Astrocyte of the cerebellum (primary cell): Measurements from ENCODE around the gene TEX44.

ENCODE experiments used
- DNase-seq: peaks from one replicate; pipeline ENCODE4 v3.0.0-alpha.2; 2011; ENCODE audit warnings: low read depth
- H3K4me3 ChIP-seq: 2 replicates; pipeline ENCODE4 v1.5.1; 2011; ENCODE audit warnings: mild to moderate bottlenecking, low read depth, low read length, moderate library complexity
- CTCF ChIP-seq: IDR thresholded peaks from 2 replicates; pipeline ENCODE4 v1.5.1; 2012; ENCODE audit warnings: low read length, low read depth, moderate library complexity, mild to moderate bottlenecking; ENCODE audit errors: missing control alignments
- in situ Hi-C: cut with HindIII; loops from 2 replicates; pipeline ENCODE4 v1.10.0; 2017; ENCODE audit warnings: low sequenced_read_pairs

TEX44 gene

DNA sequence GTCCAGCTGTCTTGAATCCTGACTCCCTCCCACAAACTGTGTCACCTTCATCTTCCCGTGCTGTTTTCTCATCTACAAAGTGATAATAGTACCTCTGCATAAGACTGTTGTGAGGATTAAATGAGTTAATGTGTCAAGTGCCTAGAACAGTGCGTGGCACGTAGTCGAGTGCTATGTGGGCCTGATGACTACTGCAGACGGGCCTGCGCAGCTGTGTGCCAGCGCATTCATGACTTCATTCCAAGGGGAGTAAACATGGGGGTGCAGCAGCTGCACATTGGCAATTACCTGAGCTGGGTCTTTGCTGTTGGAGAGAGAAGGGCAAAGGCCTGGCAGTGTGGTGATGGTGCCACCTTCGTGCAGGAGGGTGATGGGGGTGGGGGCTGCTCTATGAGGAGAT, 5.0 kb downstream of the TEX44 start:
- DNase-seq = no peak
- in situ Hi-C loops = no loop called here
- no peak overlapping the region for H3K4me3 ChIP-seq
- TF ChIP-seq CTCF = no peak

DNA sequence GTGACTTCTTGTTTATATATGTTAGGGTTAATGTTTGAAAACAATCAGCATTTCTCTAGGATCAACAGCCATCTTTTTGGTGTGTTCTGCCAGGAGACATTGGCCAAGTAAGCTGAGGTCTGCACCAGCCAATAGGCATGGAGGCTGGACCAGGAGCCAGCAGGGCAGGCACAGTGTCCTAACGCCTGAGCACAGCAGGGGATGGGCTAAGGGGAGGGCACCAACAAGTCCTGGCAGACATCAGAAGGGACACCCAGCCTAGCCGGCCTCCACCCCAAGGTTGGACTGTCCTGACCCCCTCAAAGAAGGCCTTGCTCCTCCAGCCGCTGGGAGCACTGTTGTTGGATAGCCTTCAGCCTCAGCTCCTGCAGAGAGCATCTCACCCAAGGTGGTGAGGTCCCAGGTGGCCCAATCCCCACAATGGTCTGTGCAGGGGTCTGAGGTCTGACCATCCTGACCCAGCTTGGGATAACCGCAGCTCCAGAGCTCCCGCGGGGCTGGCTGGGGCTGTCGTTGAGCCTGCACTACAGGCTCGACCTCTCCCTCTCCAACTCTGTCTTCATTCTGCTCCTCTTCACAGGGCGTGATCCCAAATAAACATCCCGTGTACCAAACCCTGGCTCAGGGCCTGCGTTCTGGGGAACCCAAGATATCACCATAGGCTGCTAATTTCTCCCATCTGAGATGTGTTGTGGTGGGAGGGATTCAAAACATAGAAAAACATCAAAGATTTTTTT, 8.1 kb downstream of the TEX44 start:
- in situ Hi-C loops = no loop called here
- no peak for DNase-seq
- TF ChIP-seq CTCF = no peak

DNA sequence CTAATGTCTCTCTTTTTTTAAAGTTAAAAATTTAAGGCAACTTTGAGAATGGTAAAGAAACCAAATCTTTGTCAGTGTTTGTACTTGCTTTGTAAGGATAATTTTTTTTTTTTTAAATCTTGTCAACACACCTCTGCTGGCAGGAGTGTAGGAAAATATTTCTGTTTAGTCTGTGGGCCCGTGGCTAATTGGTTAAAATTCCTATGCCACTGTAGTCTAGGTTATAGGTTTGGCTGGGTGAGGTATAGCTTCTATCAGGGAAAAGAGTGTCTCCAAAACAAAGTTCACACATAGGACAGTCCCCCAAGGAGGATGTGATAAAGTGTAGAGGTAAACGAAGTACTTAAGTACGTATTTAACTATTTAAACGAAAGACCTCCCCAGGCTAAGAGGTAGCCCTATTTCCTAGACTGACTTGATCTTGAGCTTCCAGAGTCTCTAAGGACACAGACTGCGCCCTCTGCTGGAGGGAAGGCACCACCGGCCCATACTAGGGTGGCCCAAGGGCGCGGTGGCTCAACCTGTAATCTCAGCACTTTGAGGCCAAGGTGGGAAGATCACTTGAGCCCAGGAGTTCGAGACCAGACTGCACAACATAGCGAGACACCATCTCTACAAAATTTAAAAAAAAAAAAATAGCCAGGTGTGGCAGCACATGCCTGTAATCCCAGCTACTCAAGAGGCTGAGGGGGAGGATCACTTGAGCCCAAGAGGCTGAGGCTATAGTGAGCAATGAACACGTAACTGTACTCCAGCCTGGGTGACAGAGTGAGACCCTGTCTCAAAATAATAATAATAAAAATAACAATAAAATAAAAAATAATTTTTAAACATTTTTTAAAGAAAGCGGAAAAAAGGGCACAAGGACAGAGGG, 8.9 kb downstream of the TEX44 start:
- TF ChIP-seq CTCF = peak; percentile 90
- peak; percentile 62 for DNase-seq

More for the DNA sequence above, 8.1 kb downstream of the TEX44 start:
- no peak overlapping the region for H3K4me3 ChIP-seq

DNA sequence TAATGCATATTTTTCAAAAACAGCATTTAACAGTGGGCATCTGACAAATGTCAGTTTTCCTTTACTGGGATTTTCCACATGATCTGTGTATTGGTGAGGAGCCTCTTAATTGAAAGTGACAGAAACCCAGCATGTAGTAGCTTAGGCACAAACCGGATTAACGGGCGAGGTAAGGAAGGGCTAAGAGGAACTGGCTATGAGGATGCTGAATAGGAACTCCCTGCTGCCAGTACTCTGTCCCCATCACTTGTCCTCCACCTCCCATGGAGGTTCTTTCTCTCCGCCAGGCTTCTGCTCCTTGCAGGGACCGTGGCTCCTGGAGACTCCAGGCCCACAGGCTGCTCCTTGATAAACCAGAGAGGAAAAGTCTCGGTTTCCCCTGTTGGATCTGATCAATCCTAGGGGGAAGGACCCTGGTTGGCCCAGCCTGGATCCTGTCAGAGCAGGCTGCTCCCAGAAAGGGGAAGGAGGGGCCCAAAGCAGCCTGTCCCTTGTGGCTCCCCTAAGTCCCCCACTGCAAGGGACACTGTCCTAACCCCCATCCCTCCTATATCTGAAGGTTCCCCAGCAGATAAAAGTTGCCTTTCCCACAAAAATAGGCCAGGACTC, 10.3 kb downstream of the TEX44 start:
- no peak for TF ChIP-seq CTCF
- DNase-seq = no peak
- no peak overlapping the region for H3K4me3 ChIP-seq
- in situ Hi-C loops = no loop called here

More for the DNA sequence above, 8.9 kb downstream of the TEX44 start:
- no peak overlapping the region for H3K4me3 ChIP-seq
- in situ Hi-C loops = no loop called here

DNA sequence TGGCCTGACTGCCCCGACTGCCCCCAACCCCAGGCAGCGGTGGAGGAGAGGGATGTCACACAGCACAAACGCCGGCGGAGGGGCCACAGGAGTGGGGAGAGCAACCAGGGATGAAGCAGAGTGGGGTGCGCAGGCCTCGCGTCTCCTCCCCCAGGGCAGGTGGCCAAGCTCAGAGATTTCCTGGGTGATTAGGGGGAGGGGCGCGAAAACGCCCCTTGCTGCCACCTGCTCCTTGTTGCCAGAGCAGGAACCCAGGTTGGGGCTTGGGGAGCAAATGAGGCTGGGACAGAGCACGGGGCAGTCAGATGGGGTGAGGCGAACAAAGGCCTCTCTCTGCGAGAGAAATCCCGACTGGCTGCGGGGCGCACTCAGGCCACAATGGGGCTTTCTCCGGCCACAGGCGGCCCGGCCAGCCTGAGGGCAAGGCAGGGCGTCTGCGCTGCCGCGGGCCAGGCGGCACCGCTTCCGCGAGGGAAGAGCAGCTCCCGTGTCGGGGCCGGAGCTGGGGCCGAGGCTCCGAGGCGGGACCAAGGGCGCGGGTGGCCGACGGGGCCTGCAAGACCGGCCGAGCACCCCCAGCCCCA, 11.5 kb downstream of the TEX44 start:
- no peak for TF ChIP-seq CTCF
- H3K4me3 ChIP-seq = peak overlapping the region; percentile 42
- no peak for DNase-seq
- in situ Hi-C loops = no loop called here
